AG09319 (cell line): ENCODE results near the gene INS.

Experiments used
- DNase-seq: peaks from one replicate; pipeline ENCODE4 v3.0.0-alpha.2; 2010; ENCODE audit warnings: low read depth; ENCODE audit errors: extremely low read depth
- CTCF ChIP-seq: IDR thresholded peaks from 2 replicates; pipeline ENCODE4 v1.5.1; 2011; ENCODE audit warnings: low read depth, mild to moderate bottlenecking, inconsistent platforms, low read length, moderate library complexity

Gene INS

GRCh38 chr11:2114430-2115241 is 46.4 kb downstream of the INS start:
- TF ChIP-seq CTCF: no peak
- DNase-seq: no peak

GRCh38 chr11:2113776-2114175 is 47.2 kb downstream of the INS start:
- no peak for TF ChIP-seq CTCF
- no peak for DNase-seq

GRCh38 chr11:2110521-2110920 is 50.5 kb downstream of the INS start:
- no peak for TF ChIP-seq CTCF
- DNase-seq: no peak
